Subcutaneous adipose tissue (tissue), 4 donors: ENCODE results near the gene TMOD2. TPM values are rescaled to one million over a fixed set of nuclear protein-coding genes. Genes with fewer than 3 reads are reported as not detected.

Experiments
- CTCF ChIP-seq: fragments of 450-650 bp; IDR thresholded peaks from one replicate; pipeline ENCODE4 v1.5.1; 2016; ENCODE audit warnings: low read depth, mild to moderate bottlenecking, control low read depth, antibody characterized with exemption, moderate library complexity
- total RNA-seq, 4 donors: library from RNA; depleted of rRNA; stranded (reverse); fragments of >200 nt; gene quantifications; one replicate each; pipeline ENCODE4 v1.1.0, GENCODE V29; 2016

TMOD2 gene
- total RNA-seq, 4 donors from 2014 or later, result 7.9 to 12.4 (median 11.2) TPM

GRCh38 chr15:51736751-51737521 lies 14.5 kb upstream of the TMOD2 start:
- TF ChIP-seq CTCF, result no peak

GRCh38 chr15:51737522-51738305 lies 13.7 kb upstream of the TMOD2 start, which contains the start of gene LYSMD2:
Gene LYSMD2 (minus strand): TSS chr15:51737655. CDS start chr15:51737622, 33 bp downstream.
- TF ChIP-seq CTCF, result no peak

GRCh38 chr15:51738553-51738952 lies 12.8 kb upstream of the TMOD2 start:
- TF ChIP-seq CTCF, result no peak

GRCh38 chr15:51739061-51739712 lies 12.2 kb upstream of the TMOD2 start:
- TF ChIP-seq CTCF, result no peak

- TF ChIP-seq CTCF, result no peak
Measured at GRCh38 chr15:51749307-51749706, 2.1 kb upstream of the TMOD2 start.

GRCh38 chr15:51750186-51750585 lies 1.2 kb upstream of the TMOD2 start:
- TF ChIP-seq CTCF, result no peak
